ENCODE measurements around the gene PPP1R13B.

PPP1R13B gene

GRCh38 chr14:103879570-103880347 lies 32.4 kb upstream of the PPP1R13B start:
- Histone ChIP-seq H3K36me3 (ENCODE audit: control insufficient read depth in 1 of 2, insufficient read depth in 2 of 2, low read length in 2 of 2) (no peaks in the 10 kb centered on the region), H3K4me1 (ENCODE audit: control insufficient read depth in 1 of 2, insufficient read depth in 2 of 2, low read length in 2 of 2) (peaks cover 26 to 38% of the 10 kb centered on the region in 2 donors), H3K27ac (ENCODE audit: low read length) (peak overlapping the region; percentile 71), H3K4me3 (ENCODE audit: low read depth in 1 of 2, low read length in 2 of 2) (peak overlapping the region; percentile 52 to 55), H3K9me3 (ENCODE audit: control insufficient read depth in 1 of 2, low read length in 2 of 2) (no peaks in the 10 kb centered on the region), H3K27me3 (ENCODE audit: low read depth, low read length) (no peaks in the 10 kb centered on the region)

GRCh38 chr14:103879118-103879569 lies 31.8 kb upstream of the PPP1R13B start:
- H3K4me3 ChIP-seq (ENCODE audit: low read depth in 1 of 2, low read length in 2 of 2), result peak overlapping the region in 1 of 2 donors; percentile 52
- no peaks in the 10 kb centered on the region for H3K27me3 ChIP-seq (ENCODE audit: low read depth, low read length)
- peaks cover 26 to 38% of the 10 kb centered on the region in 2 donors for H3K4me1 ChIP-seq (ENCODE audit: control insufficient read depth in 1 of 2, insufficient read depth in 2 of 2, low read length in 2 of 2)
- no peaks in the 10 kb centered on the region for H3K36me3 ChIP-seq (ENCODE audit: control insufficient read depth in 1 of 2, insufficient read depth in 2 of 2, low read length in 2 of 2)
- H3K9me3 ChIP-seq (ENCODE audit: control insufficient read depth in 1 of 2, low read length in 2 of 2), result no peaks in the 10 kb centered on the region
- H3K27ac ChIP-seq (ENCODE audit: low read length), result peak overlapping the region; percentile 71

DNA sequence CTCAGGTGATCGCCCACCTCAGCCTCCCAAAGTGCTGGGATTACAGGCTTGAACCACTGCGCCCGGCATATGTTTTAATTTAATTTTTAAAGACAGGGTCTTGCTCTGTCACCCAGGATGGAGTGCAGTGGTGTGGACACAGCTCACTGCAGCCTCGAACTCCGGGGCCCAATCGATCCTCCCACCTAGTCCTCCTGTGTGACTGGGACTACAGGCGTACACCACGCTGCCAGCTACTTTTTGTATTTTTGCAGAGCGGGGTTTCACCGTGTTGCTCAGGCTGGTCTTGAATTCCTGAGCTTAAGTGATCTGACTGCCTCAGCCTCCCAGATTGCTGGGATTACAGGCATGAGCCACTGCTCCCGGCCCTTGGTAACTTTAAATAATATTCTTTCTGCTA lies 30.8 kb upstream of the PPP1R13B start:
- Histone ChIP-seq H3K9me3 (ENCODE audit: control insufficient read depth in 1 of 2, low read length in 2 of 2) (no peaks in the 10 kb centered on the region), H3K36me3 (ENCODE audit: control insufficient read depth in 1 of 2, insufficient read depth in 2 of 2, low read length in 2 of 2) (no peaks in the 10 kb centered on the region), H3K27me3 (ENCODE audit: low read depth, low read length) (no peaks in the 10 kb centered on the region), H3K27ac (ENCODE audit: low read length) (no peak overlapping the region), H3K4me3 (ENCODE audit: low read depth in 1 of 2, low read length in 2 of 2) (no peak overlapping the region), H3K4me1 (ENCODE audit: control insufficient read depth in 1 of 2, insufficient read depth in 2 of 2, low read length in 2 of 2) (peaks cover 26 to 38% of the 10 kb centered on the region in 2 donors)

DNA sequence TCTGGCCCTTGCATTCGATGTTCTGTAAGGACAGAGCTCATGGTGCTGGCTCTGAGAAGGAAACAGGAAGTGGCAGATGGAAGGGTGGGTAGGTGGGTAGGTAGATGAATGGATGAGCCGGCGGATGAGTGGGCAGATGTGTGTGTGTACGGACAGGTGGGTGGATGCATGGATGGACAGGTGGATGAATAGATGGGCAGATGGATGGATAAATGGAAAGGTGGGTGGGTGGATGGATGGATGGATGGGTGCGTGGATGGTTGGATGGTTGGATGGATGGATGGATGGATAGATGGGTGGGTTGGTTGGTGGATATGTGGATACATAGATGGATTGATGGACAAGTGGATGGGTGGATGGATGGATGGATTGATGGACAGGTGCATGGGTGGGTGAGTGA lies 27.6 kb upstream of the PPP1R13B start:
- H3K36me3 ChIP-seq (ENCODE audit: control insufficient read depth in 1 of 2, insufficient read depth in 2 of 2, low read length in 2 of 2), result no peaks in the 10 kb centered on the region
- H3K9me3 ChIP-seq (ENCODE audit: control insufficient read depth in 1 of 2, low read length in 2 of 2), result no peaks in the 10 kb centered on the region
- H3K4me3 ChIP-seq (ENCODE audit: low read depth in 1 of 2, low read length in 2 of 2), result no peak overlapping the region
- H3K4me1 ChIP-seq (ENCODE audit: control insufficient read depth in 1 of 2, insufficient read depth in 2 of 2, low read length in 2 of 2), result peaks cover 6% of the 10 kb centered on the region in 2 donors
- no peak overlapping the region for H3K27ac ChIP-seq (ENCODE audit: low read length)
- no peaks in the 10 kb centered on the region for H3K27me3 ChIP-seq (ENCODE audit: low read depth, low read length)

GRCh38 chr14:103872481-103873113 lies 25.2 kb upstream of the PPP1R13B start:
- H3K9me3 ChIP-seq (ENCODE audit: control insufficient read depth in 1 of 2, low read length in 2 of 2), result no peaks in the 10 kb centered on the region
- peak overlapping the region; percentile 45 for H3K27ac ChIP-seq (ENCODE audit: low read length)
- H3K4me3 ChIP-seq (ENCODE audit: low read depth in 1 of 2, low read length in 2 of 2), result peak overlapping the region; percentile 27 to 30
- no peaks in the 10 kb centered on the region for H3K36me3 ChIP-seq (ENCODE audit: control insufficient read depth in 1 of 2, insufficient read depth in 2 of 2, low read length in 2 of 2)
- H3K4me1 ChIP-seq (ENCODE audit: control insufficient read depth in 1 of 2, insufficient read depth in 2 of 2, low read length in 2 of 2), result no peaks in the 10 kb centered on the region
- H3K27me3 ChIP-seq (ENCODE audit: low read depth, low read length), result no peaks in the 10 kb centered on the region

DNA sequence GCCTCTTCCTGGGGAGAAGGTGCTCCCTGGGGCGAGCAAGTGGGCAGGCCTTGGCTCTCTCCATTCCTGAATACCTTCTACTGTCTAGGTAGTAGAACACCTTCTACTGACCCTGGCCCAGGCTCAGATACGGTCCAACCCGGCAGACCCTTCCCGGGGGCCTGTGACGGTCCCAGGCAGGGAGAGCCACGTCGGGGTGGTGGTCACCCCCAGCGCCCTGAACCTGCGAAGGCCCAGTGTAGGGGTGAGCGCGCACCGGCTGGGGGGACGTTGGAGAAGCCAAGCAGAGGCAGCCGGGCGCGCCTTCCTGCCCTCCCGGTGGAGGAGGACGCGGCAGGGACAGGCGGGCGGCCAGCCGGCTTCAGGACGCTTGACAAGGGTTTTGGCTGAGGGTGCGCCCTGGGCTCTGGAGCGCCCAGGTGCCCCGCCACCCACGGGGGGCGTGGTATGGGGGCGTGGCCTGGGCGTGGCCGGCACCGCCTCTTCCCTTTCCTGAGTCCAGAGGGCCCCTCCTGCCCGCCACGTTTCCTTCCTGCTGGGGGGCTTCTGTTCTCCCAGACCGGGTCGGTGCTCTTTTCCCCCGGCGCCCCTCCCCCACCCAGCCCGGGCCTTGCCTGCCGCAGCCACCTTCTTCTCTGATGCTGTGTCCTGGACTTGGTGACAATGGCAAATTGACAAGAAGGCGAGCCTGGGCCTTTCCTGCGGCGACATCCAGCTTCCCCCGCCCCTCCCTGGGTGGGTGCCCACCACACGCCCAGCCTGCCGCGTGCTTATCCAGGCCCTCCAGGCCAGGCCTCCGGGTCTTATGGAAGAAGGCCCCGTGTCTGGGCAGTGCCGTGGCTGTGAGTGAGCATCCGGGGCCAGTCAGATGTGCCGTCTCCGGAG lies 24.5 kb upstream of the PPP1R13B start:
- H3K36me3 ChIP-seq (ENCODE audit: control insufficient read depth in 1 of 2, insufficient read depth in 2 of 2, low read length in 2 of 2), result no peaks in the 10 kb centered on the region

DNA sequence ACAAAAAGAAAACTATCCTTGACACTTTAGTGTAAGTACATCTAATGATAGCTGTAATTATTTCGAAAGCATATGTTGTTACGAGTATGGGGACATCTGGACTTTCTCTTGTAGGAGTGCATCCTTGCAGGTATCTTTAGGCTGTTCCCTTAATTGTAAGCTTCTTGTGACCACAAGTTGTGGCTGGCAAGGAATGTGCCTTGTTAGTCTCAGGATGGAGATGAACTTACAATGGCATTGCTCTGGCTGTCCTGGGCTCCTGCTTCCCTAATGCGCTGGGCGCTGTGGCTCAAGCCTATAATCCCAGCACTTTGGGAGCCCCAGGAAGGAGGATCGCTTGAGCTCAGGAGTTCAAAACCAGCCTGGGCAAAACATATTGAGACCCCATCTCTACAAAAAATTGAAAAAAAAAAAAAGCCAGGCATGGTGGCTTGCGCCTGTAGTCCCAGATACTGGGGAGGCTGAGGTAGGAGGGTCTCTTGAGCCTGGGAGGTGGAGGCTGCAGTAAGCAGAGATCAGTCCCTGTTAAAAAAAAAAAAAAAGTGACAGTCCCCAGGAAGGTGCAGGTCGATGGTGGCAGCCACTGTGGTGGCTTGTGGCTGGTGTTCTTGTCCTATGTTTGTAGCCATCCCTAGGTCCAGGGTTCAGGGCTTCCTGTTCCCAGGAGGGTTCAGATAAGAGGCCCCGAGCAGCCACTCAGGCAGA lies 23.7 kb upstream of the PPP1R13B start:
- no peaks in the 10 kb centered on the region for H3K27me3 ChIP-seq (ENCODE audit: low read depth, low read length)
- no peaks in the 10 kb centered on the region for H3K4me1 ChIP-seq (ENCODE audit: control insufficient read depth in 1 of 2, insufficient read depth in 2 of 2, low read length in 2 of 2)
- no peak overlapping the region for H3K27ac ChIP-seq (ENCODE audit: low read length)
- no peak overlapping the region for H3K4me3 ChIP-seq (ENCODE audit: low read depth in 1 of 2, low read length in 2 of 2)
- no peaks in the 10 kb centered on the region for H3K36me3 ChIP-seq (ENCODE audit: control insufficient read depth in 1 of 2, insufficient read depth in 2 of 2, low read length in 2 of 2)
- H3K9me3 ChIP-seq (ENCODE audit: control insufficient read depth in 1 of 2, low read length in 2 of 2), result no peaks in the 10 kb centered on the region

More for the DNA sequence above, 24.5 kb upstream of the PPP1R13B start:
- Histone ChIP-seq H3K27ac (ENCODE audit: low read length) (peak overlapping the region; percentile 45), H3K4me3 (ENCODE audit: low read depth in 1 of 2, low read length in 2 of 2) (peak overlapping the region; percentile 27 to 30), H3K9me3 (ENCODE audit: control insufficient read depth in 1 of 2, low read length in 2 of 2) (no peaks in the 10 kb centered on the region), H3K4me1 (ENCODE audit: control insufficient read depth in 1 of 2, insufficient read depth in 2 of 2, low read length in 2 of 2) (no peaks in the 10 kb centered on the region), H3K27me3 (ENCODE audit: low read depth, low read length) (no peaks in the 10 kb centered on the region)

DNA sequence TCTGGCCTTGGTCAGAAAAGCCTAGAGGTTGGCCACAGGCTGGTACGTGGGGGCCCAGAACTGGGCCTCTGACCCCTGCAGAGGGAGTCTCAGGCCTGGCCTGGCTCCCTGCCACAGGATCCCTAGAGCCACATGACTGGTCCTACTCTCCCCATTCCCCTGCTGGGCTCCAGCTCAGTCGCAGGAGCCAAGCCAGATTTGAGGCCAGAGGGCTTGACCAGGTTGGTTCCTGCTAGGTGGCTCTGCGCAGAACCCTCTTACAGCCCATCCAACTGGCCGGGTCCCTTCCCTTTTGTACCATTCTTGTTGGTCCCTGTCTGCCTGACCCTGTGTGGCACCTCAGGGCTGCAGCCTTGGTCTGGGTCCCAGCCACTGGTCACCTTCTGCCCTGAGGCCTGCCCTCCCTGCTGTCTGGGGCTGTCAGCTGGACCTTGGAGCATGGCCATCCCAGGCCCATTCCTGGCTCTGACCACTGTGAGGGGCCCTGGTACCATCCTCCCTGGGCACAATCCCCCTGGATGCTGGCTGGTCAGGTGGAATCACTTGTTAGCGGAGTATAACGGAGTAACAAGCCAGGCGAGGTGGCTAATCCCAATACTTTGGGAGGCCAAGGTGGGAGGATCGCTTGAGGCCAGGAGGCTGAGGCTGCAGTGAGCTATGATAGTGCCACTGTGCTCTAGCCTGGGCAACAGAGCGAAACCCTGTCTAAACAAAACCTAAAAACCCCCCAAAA lies 22.9 kb upstream of the PPP1R13B start:
- H3K4me1 ChIP-seq (ENCODE audit: control insufficient read depth in 1 of 2, insufficient read depth in 2 of 2, low read length in 2 of 2), result no peaks in the 10 kb centered on the region
- no peaks in the 10 kb centered on the region for H3K9me3 ChIP-seq (ENCODE audit: control insufficient read depth in 1 of 2, low read length in 2 of 2)
- no peak overlapping the region for H3K27ac ChIP-seq (ENCODE audit: low read length)
- H3K4me3 ChIP-seq (ENCODE audit: low read depth in 1 of 2, low read length in 2 of 2), result no peak overlapping the region
- no peaks in the 10 kb centered on the region for H3K27me3 ChIP-seq (ENCODE audit: low read depth, low read length)
- no peaks in the 10 kb centered on the region for H3K36me3 ChIP-seq (ENCODE audit: control insufficient read depth in 1 of 2, insufficient read depth in 2 of 2, low read length in 2 of 2)

GRCh38 chr14:103869406-103870143 lies 22.2 kb upstream of the PPP1R13B start:
- Histone ChIP-seq H3K9me3 (ENCODE audit: control insufficient read depth in 1 of 2, low read length in 2 of 2) (no peaks in the 10 kb centered on the region), H3K36me3 (ENCODE audit: control insufficient read depth in 1 of 2, insufficient read depth in 2 of 2, low read length in 2 of 2) (no peaks in the 10 kb centered on the region), H3K4me1 (ENCODE audit: control insufficient read depth in 1 of 2, insufficient read depth in 2 of 2, low read length in 2 of 2) (no peaks in the 10 kb centered on the region), H3K27me3 (ENCODE audit: low read depth, low read length) (no peaks in the 10 kb centered on the region), H3K27ac (ENCODE audit: low read length) (no peak overlapping the region), H3K4me3 (ENCODE audit: low read depth in 1 of 2, low read length in 2 of 2) (no peak overlapping the region)

All from muscle layer of duodenum (tissue), 2 donors.